ENCODE results near the gene PLPP3.
A peak's percentile ranks its signal among the peaks of the same experiment; 100 is the strongest.

Gene PLPP3

GRCh38 chr1:56591909-56592308 is 12.5 kb upstream of the PLPP3 start:
- TF ChIP-seq CTCF (IDR thresholded peaks at IDR 0.05; ENCODE audit: borderline replicate concordance, insufficient read depth, low read depth, low read length) = no peak

GRCh38 chr1:56590520-56591011 is 11.2 kb upstream of the PLPP3 start:
- H3K4me3 ChIP-seq (ENCODE audit: low read depth, low read length) = no peak overlapping the region
- TF ChIP-seq CTCF (IDR thresholded peaks at IDR 0.05; ENCODE audit: borderline replicate concordance, insufficient read depth, low read depth, low read length) = no peak

More at GRCh38 chr1:56591909-56592308, 12.5 kb upstream of the PLPP3 start:
- H3K4me3 ChIP-seq (ENCODE audit: low read depth, low read length) = no peak overlapping the region

GRCh38 chr1:56589369-56589768 is 10.0 kb upstream of the PLPP3 start:
- no peak for TF ChIP-seq CTCF (IDR thresholded peaks at IDR 0.05; ENCODE audit: borderline replicate concordance, insufficient read depth, low read depth, low read length)
- H3K4me3 ChIP-seq (ENCODE audit: low read depth, low read length) = no peak overlapping the region

- no peak overlapping the region for H3K4me3 ChIP-seq (ENCODE audit: low read depth, low read length)
- TF ChIP-seq CTCF (IDR thresholded peaks at IDR 0.05; ENCODE audit: borderline replicate concordance, insufficient read depth, low read depth, low read length) = no peak
These were observed 7.1 kb upstream of the PLPP3 start for GRCh38 chr1:56586502-56586901.

GRCh38 chr1:56585985-56586384 is 6.6 kb upstream of the PLPP3 start:
- H3K4me3 ChIP-seq (ENCODE audit: low read depth, low read length) = no peak overlapping the region
- no peak for TF ChIP-seq CTCF (IDR thresholded peaks at IDR 0.05; ENCODE audit: borderline replicate concordance, insufficient read depth, low read depth, low read length)

GRCh38 chr1:56584910-56585528 is 5.7 kb upstream of the PLPP3 start:
- H3K4me3 ChIP-seq (ENCODE audit: low read depth, low read length) = no peak overlapping the region
- TF ChIP-seq CTCF (IDR thresholded peaks at IDR 0.05; ENCODE audit: borderline replicate concordance, insufficient read depth, low read depth, low read length) = peak; percentile 47; the same call in 1 of the 2 replicates

GRCh38 chr1:56583957-56584468 is 4.7 kb upstream of the PLPP3 start:
- no peak overlapping the region for H3K4me3 ChIP-seq (ENCODE audit: low read depth, low read length)
- no peak for TF ChIP-seq CTCF (IDR thresholded peaks at IDR 0.05; ENCODE audit: borderline replicate concordance, insufficient read depth, low read depth, low read length)
